Neural cell (in vitro differentiated cells): Measurements from ENCODE around the gene GRM4.
A peak's percentile ranks its signal among the peaks of the same experiment; 100 is the strongest.

Source experiments
- EP300 ChIP-seq: fragments of 450-650 bp; conservative IDR thresholded peaks from 2 replicates; pipeline ENCODE4 v1.6.1; 2014; ENCODE audit warnings: antibody characterized with exemption, mild to moderate bottlenecking, moderate library complexity; ENCODE audit not compliant: poor library complexity, severe bottlenecking
- RAD21 ChIP-seq: fragments of 450-650 bp; conservative IDR thresholded peaks from 2 replicates; pipeline ENCODE4 v1.6.1; 2014; ENCODE audit warnings: antibody characterized with exemption, mild to moderate bottlenecking, moderate library complexity
- SMC3 ChIP-seq: fragments of 450-650 bp; conservative IDR thresholded peaks from 2 replicates; pipeline ENCODE4 v1.6.1; 2014; ENCODE audit warnings: antibody characterized with exemption, mild to moderate bottlenecking, moderate library complexity; ENCODE audit not compliant: poor library complexity
- TF ChIP-seq, protein P1 (sequence below): fragments of 450-650 bp; IDR thresholded peaks from 2 replicates; pipeline ENCODE4 v1.5.1; 2014; ENCODE audit warnings: antibody characterized with exemption, mild to moderate bottlenecking, moderate library complexity; ENCODE audit not compliant: poor library complexity, severe bottlenecking

DNA sequence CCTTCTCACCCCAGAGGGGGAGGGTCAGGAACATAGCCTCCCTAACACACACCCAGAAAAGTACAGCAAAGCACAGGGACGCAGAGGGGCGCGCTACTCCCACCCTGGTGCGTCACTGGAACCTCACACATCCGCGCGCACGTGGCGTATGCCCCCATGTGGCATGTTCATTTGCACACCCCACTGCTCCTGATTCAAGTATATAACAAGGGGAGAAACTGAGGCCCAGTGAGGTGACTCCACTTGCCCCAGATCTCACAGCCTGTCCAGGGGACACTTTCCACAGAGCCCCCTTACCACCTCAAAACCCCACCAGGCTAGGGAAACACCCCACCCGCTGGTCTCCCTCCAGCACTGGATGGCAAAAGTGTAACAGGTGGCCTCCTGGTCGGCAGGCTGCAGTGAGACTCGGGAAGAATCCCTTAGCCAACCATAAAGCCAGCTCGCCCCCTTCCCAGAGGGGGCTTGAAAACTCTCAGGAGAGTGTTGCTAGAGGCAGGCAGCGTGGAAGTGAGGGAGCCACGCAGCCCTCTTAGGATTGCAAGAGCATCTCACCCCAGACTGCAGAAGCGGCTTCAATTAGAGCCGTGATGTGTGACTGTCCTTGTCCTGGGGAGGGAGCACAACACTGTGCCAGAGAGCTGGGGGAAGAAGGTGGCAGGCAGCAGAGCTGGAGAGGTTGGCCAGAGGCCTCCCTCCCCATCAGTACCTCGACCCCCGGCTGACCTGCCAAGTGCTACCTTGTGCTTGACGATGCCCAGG, at the start of gene GRM4:
- TF ChIP-seq, protein P1, sequence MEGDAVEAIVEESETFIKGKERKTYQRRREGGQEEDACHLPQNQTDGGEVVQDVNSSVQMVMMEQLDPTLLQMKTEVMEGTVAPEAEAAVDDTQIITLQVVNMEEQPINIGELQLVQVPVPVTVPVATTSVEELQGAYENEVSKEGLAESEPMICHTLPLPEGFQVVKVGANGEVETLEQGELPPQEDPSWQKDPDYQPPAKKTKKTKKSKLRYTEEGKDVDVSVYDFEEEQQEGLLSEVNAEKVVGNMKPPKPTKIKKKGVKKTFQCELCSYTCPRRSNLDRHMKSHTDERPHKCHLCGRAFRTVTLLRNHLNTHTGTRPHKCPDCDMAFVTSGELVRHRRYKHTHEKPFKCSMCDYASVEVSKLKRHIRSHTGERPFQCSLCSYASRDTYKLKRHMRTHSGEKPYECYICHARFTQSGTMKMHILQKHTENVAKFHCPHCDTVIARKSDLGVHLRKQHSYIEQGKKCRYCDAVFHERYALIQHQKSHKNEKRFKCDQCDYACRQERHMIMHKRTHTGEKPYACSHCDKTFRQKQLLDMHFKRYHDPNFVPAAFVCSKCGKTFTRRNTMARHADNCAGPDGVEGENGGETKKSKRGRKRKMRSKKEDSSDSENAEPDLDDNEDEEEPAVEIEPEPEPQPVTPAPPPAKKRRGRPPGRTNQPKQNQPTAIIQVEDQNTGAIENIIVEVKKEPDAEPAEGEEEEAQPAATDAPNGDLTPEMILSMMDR = peak; percentile 50
- TF ChIP-seq RAD21 (peak; percentile 33), SMC3 (peak; percentile 55), EP300 (no peak)
